Brain microvascular endothelial cell (primary cell): ENCODE results near the gene BLTP3B.

Experiments
- DNase-seq: peaks from one replicate; pipeline ENCODE4 v3.0.0-alpha.2; 2020
- H3K27ac ChIP-seq: fragments of 250-450 bp; sonication (Bioruptor Pico); 2 replicates; pipeline ENCODE4 v1.5.1; 2020; ENCODE audit warnings: mild to moderate bottlenecking, moderate library complexity
- H3K27me3 ChIP-seq: fragments of 250-450 bp; sonication (Bioruptor Pico); replicated peaks from 2 replicates; pipeline ENCODE4 v1.5.1; 2020; ENCODE audit warnings: mild to moderate bottlenecking
- H3K36me3 ChIP-seq: fragments of 250-450 bp; sonication (Bioruptor Pico); replicated peaks from 2 replicates; pipeline ENCODE4 v1.5.1; 2020; ENCODE audit warnings: mild to moderate bottlenecking
- H3K4me3 ChIP-seq: 2 replicates; pipeline ENCODE4 v1.5.1; 2011; ENCODE audit warnings: low read depth, mild to moderate bottlenecking, control low read depth, low read length, moderate library complexity
- CTCF ChIP-seq: IDR thresholded peaks from 2 replicates; pipeline ENCODE4 v1.5.1; 2011; ENCODE audit warnings: low read depth, mild to moderate bottlenecking, moderate library complexity, low read length, control low read depth, inconsistent platforms; ENCODE audit errors: missing control alignments
- in situ Hi-C: cut with HindIII; loops from 2 replicates; pipeline ENCODE4 v1.10.0; 2017; ENCODE audit warnings: low sequenced_read_pairs, low pct_ligation_motif_present

BLTP3B gene

GRCh38 chr12:100157427-100157821 lies 14.8 kb upstream of the BLTP3B start:
- no peak for DNase-seq
- H3K36me3 ChIP-seq: no peaks in the 10 kb centered on the region
- in situ Hi-C loops: no loop called here
- H3K4me3 ChIP-seq: no peak overlapping the region
- H3K27ac ChIP-seq: no peak overlapping the region
- no peak for TF ChIP-seq CTCF
- H3K27me3 ChIP-seq: no peaks in the 10 kb centered on the region

- TF ChIP-seq CTCF: no peak
- no peaks in the 10 kb centered on the region for H3K27me3 ChIP-seq
- in situ Hi-C loops: no loop called here
Observed at GRCh38 chr12:100156731-100157426, 14.2 kb upstream of the BLTP3B start.

GRCh38 chr12:100154474-100155247 lies 12.0 kb upstream of the BLTP3B start:
- in situ Hi-C loops: no loop called here
- H3K27ac ChIP-seq: no peak overlapping the region

More at GRCh38 chr12:100156731-100157426, 14.2 kb upstream of the BLTP3B start:
- no peak for DNase-seq
- H3K4me3 ChIP-seq: no peak overlapping the region
- H3K36me3 ChIP-seq: no peaks in the 10 kb centered on the region
- no peak overlapping the region for H3K27ac ChIP-seq

GRCh38 chr12:100153131-100153530 lies 10.5 kb upstream of the BLTP3B start:
- no peak for TF ChIP-seq CTCF
- in situ Hi-C loops: no loop called here

More at GRCh38 chr12:100154474-100155247, 12.0 kb upstream of the BLTP3B start:
- peak; percentile 65 for DNase-seq
- H3K27me3 ChIP-seq: no peaks in the 10 kb centered on the region
- H3K36me3 ChIP-seq: no peaks in the 10 kb centered on the region
- H3K4me3 ChIP-seq: no peak overlapping the region
- peak; percentile 98 for TF ChIP-seq CTCF

GRCh38 chr12:100151769-100152168 lies 9.1 kb upstream of the BLTP3B start:
- Histone ChIP-seq H3K4me3 (no peak overlapping the region), H3K36me3 (no peaks in the 10 kb centered on the region), H3K27ac (no peak overlapping the region), H3K27me3 (no peaks in the 10 kb centered on the region)
- no peak for TF ChIP-seq CTCF
- in situ Hi-C loops: no loop called here
- no peak for DNase-seq

More at GRCh38 chr12:100153131-100153530, 10.5 kb upstream of the BLTP3B start:
- no peak for DNase-seq
- Histone ChIP-seq H3K4me3 (no peak overlapping the region), H3K27ac (no peak overlapping the region), H3K27me3 (no peaks in the 10 kb centered on the region), H3K36me3 (no peaks in the 10 kb centered on the region)
